IMR-90 (cell line): ENCODE results near the gene PDGFA.

Experiments
- CEBPB ChIP-seq: IDR thresholded peaks from 2 replicates; pipeline ENCODE4 v1.6.1; 2012; ENCODE audit warnings: low read depth, low read length, improper control_type of control experiment
- CHD1 ChIP-seq: IDR thresholded peaks from 2 replicates; pipeline ENCODE4 v1.6.1; 2012; ENCODE audit warnings: low read depth, low read length, improper control_type of control experiment
- FOS ChIP-seq: fragments of 150-350 bp; IDR thresholded peaks from 2 replicates; pipeline ENCODE4 v1.6.1; 2016; ENCODE audit warnings: low read depth, low read length
- MAFK ChIP-seq: IDR thresholded peaks from 2 replicates; pipeline ENCODE4 v1.6.1; 2012; ENCODE audit warnings: low read depth, low read length, improper control_type of control experiment
- MAZ ChIP-seq: IDR thresholded peaks from 2 replicates; pipeline ENCODE4 v1.6.1; 2012; ENCODE audit warnings: low read depth, mild to moderate bottlenecking, low read length, improper control_type of control experiment, moderate library complexity, borderline replicate concordance
- NFE2L2 ChIP-seq: fragments of 150-350 bp; IDR thresholded peaks from 2 replicates; pipeline ENCODE4 v1.6.1; 2016; ENCODE audit warnings: low read depth, mild to moderate bottlenecking, low read length
- POLR2A ChIP-seq: IDR thresholded peaks from 2 replicates; pipeline ENCODE4 v1.6.1; 2012; ENCODE audit warnings: mild to moderate bottlenecking, low read depth, low read length
- RAD21 ChIP-seq: IDR thresholded peaks from 2 replicates; pipeline ENCODE4 v1.6.1; 2012; ENCODE audit warnings: low read length, improper control_type of control experiment
- RCOR1 ChIP-seq: IDR thresholded peaks from 2 replicates; pipeline ENCODE4 v1.6.1; 2012; ENCODE audit warnings: mild to moderate bottlenecking, low read length, improper control_type of control experiment; ENCODE audit not compliant: insufficient replicate concordance
- RFX5 ChIP-seq: IDR thresholded peaks from 2 replicates; pipeline ENCODE4 v1.8.0; 2012; ENCODE audit warnings: low read depth, mild to moderate bottlenecking, low read length, moderate library complexity
- SMC3 ChIP-seq: fragments of 150-350 bp; IDR thresholded peaks from 2 replicates; pipeline ENCODE4 v1.6.1; 2016; ENCODE audit warnings: low read depth, mild to moderate bottlenecking, antibody characterized with exemption, low read length, moderate library complexity
- TF ChIP-seq, protein P1 (sequence below): conservative IDR thresholded peaks from 2 replicates; pipeline ENCODE4 v1.5.1; 2012; ENCODE audit warnings: mild to moderate bottlenecking, low read depth, low read length, improper control_type of control experiment
- TF ChIP-seq, protein P2 (sequence below): fragments of 150-350 bp; IDR thresholded peaks from 2 replicates; pipeline ENCODE4 v1.6.1; 2017; ENCODE audit warnings: mild to moderate bottlenecking, antibody characterized with exemption, low read length, low read depth

DNA sequence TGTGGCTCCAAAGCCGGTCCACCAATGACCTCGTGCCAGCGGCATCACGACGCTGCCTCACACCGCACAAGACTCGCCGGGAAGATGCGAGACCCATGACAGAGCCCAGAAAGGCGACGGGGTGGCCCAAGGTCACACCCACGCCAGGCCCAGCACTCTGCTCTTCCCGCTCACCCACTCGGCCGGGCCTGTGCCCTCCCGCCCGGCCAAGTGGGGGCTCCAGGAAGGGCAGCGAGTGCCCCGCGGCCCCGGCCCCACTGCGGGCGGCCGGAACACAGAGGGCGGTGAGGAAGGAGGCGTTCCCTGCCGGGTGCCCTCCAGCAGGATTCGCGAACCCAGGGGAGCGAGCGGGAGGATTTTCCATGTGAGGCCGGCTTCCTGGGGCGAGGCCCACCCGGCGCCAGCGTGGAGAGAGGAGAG is 56.3 kb downstream of the PDGFA start:
- TF ChIP-seq, protein P1, sequence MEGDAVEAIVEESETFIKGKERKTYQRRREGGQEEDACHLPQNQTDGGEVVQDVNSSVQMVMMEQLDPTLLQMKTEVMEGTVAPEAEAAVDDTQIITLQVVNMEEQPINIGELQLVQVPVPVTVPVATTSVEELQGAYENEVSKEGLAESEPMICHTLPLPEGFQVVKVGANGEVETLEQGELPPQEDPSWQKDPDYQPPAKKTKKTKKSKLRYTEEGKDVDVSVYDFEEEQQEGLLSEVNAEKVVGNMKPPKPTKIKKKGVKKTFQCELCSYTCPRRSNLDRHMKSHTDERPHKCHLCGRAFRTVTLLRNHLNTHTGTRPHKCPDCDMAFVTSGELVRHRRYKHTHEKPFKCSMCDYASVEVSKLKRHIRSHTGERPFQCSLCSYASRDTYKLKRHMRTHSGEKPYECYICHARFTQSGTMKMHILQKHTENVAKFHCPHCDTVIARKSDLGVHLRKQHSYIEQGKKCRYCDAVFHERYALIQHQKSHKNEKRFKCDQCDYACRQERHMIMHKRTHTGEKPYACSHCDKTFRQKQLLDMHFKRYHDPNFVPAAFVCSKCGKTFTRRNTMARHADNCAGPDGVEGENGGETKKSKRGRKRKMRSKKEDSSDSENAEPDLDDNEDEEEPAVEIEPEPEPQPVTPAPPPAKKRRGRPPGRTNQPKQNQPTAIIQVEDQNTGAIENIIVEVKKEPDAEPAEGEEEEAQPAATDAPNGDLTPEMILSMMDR: no peak
- TF ChIP-seq RFX5: no peak
- no peak for TF ChIP-seq POLR2A
- TF ChIP-seq, protein P2, sequence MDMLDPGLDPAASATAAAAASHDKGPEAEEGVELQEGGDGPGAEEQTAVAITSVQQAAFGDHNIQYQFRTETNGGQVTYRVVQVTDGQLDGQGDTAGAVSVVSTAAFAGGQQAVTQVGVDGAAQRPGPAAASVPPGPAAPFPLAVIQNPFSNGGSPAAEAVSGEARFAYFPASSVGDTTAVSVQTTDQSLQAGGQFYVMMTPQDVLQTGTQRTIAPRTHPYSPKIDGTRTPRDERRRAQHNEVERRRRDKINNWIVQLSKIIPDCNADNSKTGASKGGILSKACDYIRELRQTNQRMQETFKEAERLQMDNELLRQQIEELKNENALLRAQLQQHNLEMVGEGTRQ: no peak
- TF ChIP-seq RAD21: no peak
- TF ChIP-seq CEBPB: no peak
- no peak for TF ChIP-seq MAZ
- no peak for TF ChIP-seq RCOR1
- TF ChIP-seq MAFK: no peak
- TF ChIP-seq NFE2L2: no peak
- no peak for TF ChIP-seq CHD1
- no peak for TF ChIP-seq SMC3
- TF ChIP-seq FOS: no peak
